Kidney (tissue), 14 donors: ENCODE results near the gene GFER. TPM values are rescaled to one million over a fixed set of nuclear protein-coding genes. Genes with fewer than 3 reads are reported as not detected.

ENCODE experiments used
- DNase-seq, 5 donors: peaks; one replicate each; pipeline ENCODE4 v3.0.0-alpha.2; 2013 to 2020
- FAIRE-seq: peaks from 2 replicates; lab custom pipeline; 2012; peaks lifted over from hg19 to GRCh38; lab: Jason Lieb, UNC
- H3K27ac ChIP-seq, 2 donors: one replicate each; pipeline ENCODE4 v1.7.0; 2013; ENCODE audit warnings: low read depth in 2 of 2, low read length in 2 of 2, inconsistent platforms in 1 of 2
- H3K27me3 ChIP-seq: one replicate; pipeline ENCODE4 v1.7.1; 2013; ENCODE audit warnings: low read length, inconsistent platforms; ENCODE audit not compliant: control insufficient read depth, insufficient read depth
- H3K36me3 ChIP-seq, 3 donors: one replicate each; pipeline versions ENCODE4 v1.7.0 to v1.7.1; 2013; ENCODE audit warnings: low read length in 3 of 3, control low read depth in 1 of 3, inconsistent platforms in 1 of 3; ENCODE audit not compliant: insufficient read depth in 3 of 3, control insufficient read depth in 2 of 3
- H3K4me1 ChIP-seq, 3 donors: one replicate each; pipeline versions ENCODE4 v1.7.0 to v1.7.1; 2013; ENCODE audit warnings: low read length in 3 of 3, inconsistent platforms in 1 of 3, low read depth in 1 of 3; ENCODE audit not compliant: control insufficient read depth in 2 of 3, insufficient read depth in 2 of 3
- H3K4me3 ChIP-seq, 3 donors: one replicate each; pipeline versions ENCODE4 v1.7.0 to v1.8.1; 2013; ENCODE audit warnings: low read length in 3 of 3, control low read depth in 1 of 3, inconsistent platforms in 1 of 3
- H3K9ac ChIP-seq, 3 donors: one replicate each; pipeline versions ENCODE4 v1.7.0 to v1.7.1; 2013; ENCODE audit warnings: low read length in 3 of 3, control low read depth in 1 of 3, inconsistent platforms in 1 of 3
- H3K9me3 ChIP-seq, 3 donors: one replicate each; pipeline versions ENCODE4 v1.7.0 to v1.7.1; 2013; ENCODE audit warnings: low read length in 3 of 3, control low read depth in 1 of 3, inconsistent platforms in 1 of 3; ENCODE audit not compliant: control insufficient read depth in 2 of 3, insufficient read depth in 1 of 3
- CTCF ChIP-seq: IDR thresholded peaks from 3 replicates; pipeline ENCODE4 v1.5.1; 2012; ENCODE audit warnings: mild to moderate bottlenecking, moderate library complexity, borderline replicate concordance; ENCODE audit not compliant: insufficient read depth; ENCODE audit errors: extremely low read depth
- intact Hi-C: fragments of 100-400 bp; cut with DNase I; formaldehyde crosslinking; loops from one replicate; pipeline ENCODE4 v1.11.1; 2022
- polyA plus RNA-seq: library from polyadenylated mRNA; stranded (reverse); fragments of 350-450 nt; fragmentation: Illumina TruSeq; extraction: RNeasy Lipid Tissue Mini Kit (QIAGEN cat#74804); gene quantifications from one replicate; pipeline ENCODE4 v1.2.3, GENCODE V29; 2014; ENCODE audit warnings: low read depth, low replicate concordance; ENCODE audit not compliant: insufficient read depth
- total RNA-seq: library from RNA; stranded (reverse); fragmentation: NEBNext Ultra II Directional; extraction: Animal tissue kit (Norgen Biotek cat#: 25700); gene quantifications from one replicate; pipeline ENCODE4 v1.2.1, GENCODE V29; 2021
- donor health status: control.
- donor health status: control.
- donor health status: control.
- donor health status: control.
- donor health status: control.
- donor health status: DM: yes; HTN: yes; CAD: no.
- donor health status: Normal renal cell carcinoma (clear cell type).

GFER gene
- total and polyA plus RNA-seq, 2 donors from 2014 or later, result 25.0 to 45.6 TPM

- no peak for FAIRE-seq
Measured at GRCh38 chr16:2030036-2030435, 46.0 kb downstream of the GFER start.

GRCh38 chr16:2031081-2031577, 47.1 kb downstream of the GFER start:
- H3K9me3 ChIP-seq, result no peaks in the 10 kb centered on the region
- H3K4me3 ChIP-seq, result no peak overlapping the region
- no peak overlapping the region for H3K9ac ChIP-seq
- DNase-seq (peak in 1 of 5 donors; percentile 80), FAIRE-seq (no peak)
- no peak for TF ChIP-seq CTCF
- intact Hi-C loops, result no loop called here
- H3K36me3 ChIP-seq, result no peaks in the 10 kb centered on the region
- no peaks in the 10 kb centered on the region for H3K27me3 ChIP-seq
- H3K27ac ChIP-seq, result peak overlapping the region in 1 of 2 donors; percentile 49
- peaks cover 0 to 30% (median 0%) of the 10 kb centered on the region in 3 donors for H3K4me1 ChIP-seq

More at GRCh38 chr16:2030036-2030435, 46.0 kb downstream of the GFER start:
- no peak for DNase-seq
- Histone ChIP-seq H3K4me1 (peaks cover 0 to 30% (median 0%) of the 10 kb centered on the region in 3 donors), H3K27me3 (no peaks in the 10 kb centered on the region), H3K4me3 (peak overlapping the region in 1 of 3 donors; percentile 82), H3K36me3 (no peaks in the 10 kb centered on the region), H3K27ac (no peak overlapping the region), H3K9ac (no peak overlapping the region), H3K9me3 (no peaks in the 10 kb centered on the region)
- no peak for TF ChIP-seq CTCF
- intact Hi-C loops, result no loop called here

GRCh38 chr16:2032285-2033056, 48.5 kb downstream of the GFER start:
- FAIRE-seq, result no peak
- Histone ChIP-seq H3K9me3 (no peaks in the 10 kb centered on the region), H3K4me3 (peak overlapping the region in 1 of 3 donors; percentile 60), H3K27ac (peak overlapping the region; percentile 76 to 82), H3K27me3 (no peaks in the 10 kb centered on the region), H3K9ac (no peak overlapping the region), H3K4me1 (peaks cover 0 to 37% (median 0%) of the 10 kb centered on the region in 3 donors), H3K36me3 (peaks cover 0 to 3% (median 0%) of the 10 kb centered on the region in 3 donors)
- TF ChIP-seq CTCF, result no peak
- DNase-seq, result peak in 1 of 5 donors; percentile 54
- intact Hi-C loops, result no loop called here
